ENCODE measurements around the gene PAX6. TPM values are rescaled to one million over a fixed set of nuclear protein-coding genes. Genes with fewer than 3 reads are reported as not detected.

The PAX6 gene
- total RNA-seq, 1 experiment from 2014 or later = 0.49 TPM

DNA sequence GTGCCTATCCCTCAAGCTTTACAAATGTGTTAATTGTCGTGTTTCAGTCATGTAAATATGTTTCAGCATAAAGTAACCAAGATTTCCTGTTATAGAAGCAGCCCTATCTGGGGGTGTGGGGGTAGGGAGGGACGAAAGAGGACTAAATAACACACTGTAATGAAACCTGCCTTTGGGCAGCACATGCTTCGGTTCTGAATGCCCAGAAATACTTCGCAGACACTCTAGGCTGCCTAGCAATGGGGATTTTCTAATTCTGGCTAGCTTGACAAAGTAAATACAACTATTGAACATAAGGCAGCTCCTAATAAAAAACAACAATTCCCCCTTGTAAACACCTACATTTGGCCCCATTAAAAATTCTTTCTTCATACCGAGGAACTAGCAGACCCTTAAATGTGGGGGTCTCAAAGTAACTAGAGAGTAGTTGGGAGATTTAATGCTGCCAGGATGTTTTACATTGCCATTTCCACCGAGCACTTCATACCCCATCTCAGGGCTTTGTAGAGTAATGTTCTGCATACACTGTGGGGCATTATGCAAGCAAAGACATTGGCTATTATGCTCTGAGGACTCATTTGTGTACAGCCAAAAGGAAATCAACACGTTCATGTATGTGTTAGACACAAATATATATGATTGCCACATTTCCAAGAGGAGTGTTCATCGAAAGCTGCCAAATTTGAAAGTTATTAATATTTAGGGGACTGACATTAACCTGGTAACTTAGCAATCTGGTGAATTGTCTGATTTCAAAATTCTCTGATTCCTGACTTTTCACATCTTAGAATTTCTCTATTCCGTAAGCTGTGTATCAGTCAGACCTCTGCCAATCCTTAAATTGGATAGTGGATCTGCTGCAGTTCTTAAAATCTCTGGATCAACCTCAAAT is 42.1 kb downstream of the PAX6 start:
- Histone ChIP-seq H3K4me1 (ENCODE audit: control insufficient read depth, insufficient read depth, low read length) (no peaks in the 10 kb centered on the region), H3K27me3 (ENCODE audit: control insufficient read depth, insufficient read depth, low read length) (no peaks in the 10 kb centered on the region), H3K36me3 (ENCODE audit: control insufficient read depth, insufficient read depth, low read length) (no peaks in the 10 kb centered on the region), H3K9me3 (ENCODE audit: control insufficient read depth, insufficient read depth, low read depth, low read length) (no peaks in the 10 kb centered on the region), H3K27ac (ENCODE audit: low read length) (no peak overlapping the region), H3K4me3 (ENCODE audit: low read depth in 2 of 2, low read length in 2 of 2) (no peak overlapping the region)
- no peak for ATAC-seq
- TF ChIP-seq TCF7L2 (IDR thresholded peaks at IDR 0.05; ENCODE audit: low read depth, low read length) (no peak), POLR2AphosphoS5 (IDR thresholded peaks at IDR 0.05; ENCODE audit: low read depth, low read length) (no peak), SIN3A (IDR thresholded peaks at IDR 0.05; ENCODE audit: borderline replicate concordance, insufficient read depth, low read depth, low read length) (no peak)
- TF ChIP-seq, protein P1, sequence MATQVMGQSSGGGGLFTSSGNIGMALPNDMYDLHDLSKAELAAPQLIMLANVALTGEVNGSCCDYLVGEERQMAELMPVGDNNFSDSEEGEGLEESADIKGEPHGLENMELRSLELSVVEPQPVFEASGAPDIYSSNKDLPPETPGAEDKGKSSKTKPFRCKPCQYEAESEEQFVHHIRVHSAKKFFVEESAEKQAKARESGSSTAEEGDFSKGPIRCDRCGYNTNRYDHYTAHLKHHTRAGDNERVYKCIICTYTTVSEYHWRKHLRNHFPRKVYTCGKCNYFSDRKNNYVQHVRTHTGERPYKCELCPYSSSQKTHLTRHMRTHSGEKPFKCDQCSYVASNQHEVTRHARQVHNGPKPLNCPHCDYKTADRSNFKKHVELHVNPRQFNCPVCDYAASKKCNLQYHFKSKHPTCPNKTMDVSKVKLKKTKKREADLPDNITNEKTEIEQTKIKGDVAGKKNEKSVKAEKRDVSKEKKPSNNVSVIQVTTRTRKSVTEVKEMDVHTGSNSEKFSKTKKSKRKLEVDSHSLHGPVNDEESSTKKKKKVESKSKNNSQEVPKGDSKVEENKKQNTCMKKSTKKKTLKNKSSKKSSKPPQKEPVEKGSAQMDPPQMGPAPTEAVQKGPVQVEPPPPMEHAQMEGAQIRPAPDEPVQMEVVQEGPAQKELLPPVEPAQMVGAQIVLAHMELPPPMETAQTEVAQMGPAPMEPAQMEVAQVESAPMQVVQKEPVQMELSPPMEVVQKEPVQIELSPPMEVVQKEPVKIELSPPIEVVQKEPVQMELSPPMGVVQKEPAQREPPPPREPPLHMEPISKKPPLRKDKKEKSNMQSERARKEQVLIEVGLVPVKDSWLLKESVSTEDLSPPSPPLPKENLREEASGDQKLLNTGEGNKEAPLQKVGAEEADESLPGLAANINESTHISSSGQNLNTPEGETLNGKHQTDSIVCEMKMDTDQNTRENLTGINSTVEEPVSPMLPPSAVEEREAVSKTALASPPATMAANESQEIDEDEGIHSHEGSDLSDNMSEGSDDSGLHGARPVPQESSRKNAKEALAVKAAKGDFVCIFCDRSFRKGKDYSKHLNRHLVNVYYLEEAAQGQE (IDR thresholded peaks at IDR 0.05; ENCODE audit: insufficient read depth in 1 of 2, low read depth in 2 of 2, low read length in 1 of 2) = no peak
- TF ChIP-seq, protein P2, sequence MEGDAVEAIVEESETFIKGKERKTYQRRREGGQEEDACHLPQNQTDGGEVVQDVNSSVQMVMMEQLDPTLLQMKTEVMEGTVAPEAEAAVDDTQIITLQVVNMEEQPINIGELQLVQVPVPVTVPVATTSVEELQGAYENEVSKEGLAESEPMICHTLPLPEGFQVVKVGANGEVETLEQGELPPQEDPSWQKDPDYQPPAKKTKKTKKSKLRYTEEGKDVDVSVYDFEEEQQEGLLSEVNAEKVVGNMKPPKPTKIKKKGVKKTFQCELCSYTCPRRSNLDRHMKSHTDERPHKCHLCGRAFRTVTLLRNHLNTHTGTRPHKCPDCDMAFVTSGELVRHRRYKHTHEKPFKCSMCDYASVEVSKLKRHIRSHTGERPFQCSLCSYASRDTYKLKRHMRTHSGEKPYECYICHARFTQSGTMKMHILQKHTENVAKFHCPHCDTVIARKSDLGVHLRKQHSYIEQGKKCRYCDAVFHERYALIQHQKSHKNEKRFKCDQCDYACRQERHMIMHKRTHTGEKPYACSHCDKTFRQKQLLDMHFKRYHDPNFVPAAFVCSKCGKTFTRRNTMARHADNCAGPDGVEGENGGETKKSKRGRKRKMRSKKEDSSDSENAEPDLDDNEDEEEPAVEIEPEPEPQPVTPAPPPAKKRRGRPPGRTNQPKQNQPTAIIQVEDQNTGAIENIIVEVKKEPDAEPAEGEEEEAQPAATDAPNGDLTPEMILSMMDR (IDR thresholded peaks at IDR 0.05) = no peak
- ChIA-PET POLR2A (no interaction called here), CTCF (no interaction called here)
- BruUV-seq (replicated peaks) = no TSS peak
- intact Hi-C loops (cut with micrococcal nuclease; ENCODE audit: unreplicated experiment) = no loop called here
- in situ Hi-C loops (cut with HindIII; ENCODE audit: low pct_unique_long_range_greater_than_20kb, low sequenced_read_pairs) = no loop called here
- no peak for DNase-seq (ENCODE audit: low read depth, low spot score)

DNA sequence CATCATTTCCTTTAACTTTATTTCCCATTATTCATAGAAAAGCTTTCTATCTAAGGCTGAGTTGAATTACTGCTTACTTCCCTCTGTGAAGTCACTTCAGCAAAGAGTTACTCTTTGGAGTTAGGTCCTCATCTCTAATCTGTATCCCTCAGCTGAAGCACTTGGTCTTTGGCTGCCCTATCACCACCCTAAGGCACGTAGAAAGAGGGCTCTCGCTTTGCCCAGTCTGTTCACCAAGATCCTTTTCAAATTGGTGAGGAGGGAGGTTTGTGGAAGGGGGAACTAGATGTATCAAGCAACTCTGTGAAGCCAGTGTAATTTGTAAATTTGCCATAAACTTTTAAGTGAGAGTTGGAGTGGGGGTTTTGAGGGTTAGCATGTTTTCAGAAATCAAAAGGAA is 43.4 kb downstream of the PAX6 start:
- H3K4me3 ChIP-seq (ENCODE audit: low read depth in 2 of 2, low read length in 2 of 2) = no peak overlapping the region
- in situ Hi-C loops (cut with HindIII; ENCODE audit: low pct_unique_long_range_greater_than_20kb, low sequenced_read_pairs) = no loop called here
- no peaks in the 10 kb centered on the region for H3K36me3 ChIP-seq (ENCODE audit: control insufficient read depth, insufficient read depth, low read length)
- TF ChIP-seq, protein P2 (IDR thresholded peaks at IDR 0.05) = no peak
- CTCF ChIA-PET = no interaction called here
- H3K27me3 ChIP-seq (ENCODE audit: control insufficient read depth, insufficient read depth, low read length) = no peaks in the 10 kb centered on the region
- H3K4me1 ChIP-seq (ENCODE audit: control insufficient read depth, insufficient read depth, low read length) = no peaks in the 10 kb centered on the region
- no peaks in the 10 kb centered on the region for H3K9me3 ChIP-seq (ENCODE audit: control insufficient read depth, insufficient read depth, low read depth, low read length)
- POLR2A ChIA-PET = interaction anchor here (0.7 kb wide), 1 partner anchor 11 kb away, joined by 3 read pairs; no protein-coding TSS in a partner anchor
- DNase-seq (ENCODE audit: low read depth, low spot score) (no peak), ATAC-seq (no peak)
- no TSS peak for BruUV-seq (replicated peaks)
- intact Hi-C loops (cut with micrococcal nuclease; ENCODE audit: unreplicated experiment) = no loop called here
- H3K27ac ChIP-seq (ENCODE audit: low read length) = no peak overlapping the region
